SU-DHL-6 (cell line): ENCODE data around the gene S100B.

Source experiments
- CTCF ChIP-seq: fragments of 200-600 bp; sonication (generic); IDR thresholded peaks from one replicate; pipeline ENCODE4 v1.5.1; 2017; ENCODE audit warnings: antibody characterized with exemption, mild to moderate bottlenecking, low read length, moderate library complexity; ENCODE audit not compliant: insufficient read depth, poor library complexity, severe bottlenecking
- EZH2phosphoT487 ChIP-seq: fragments of 200-600 bp; sonication (generic), shearing (Covaris generic); conservative IDR thresholded peaks from 2 replicates; pipeline ENCODE4 v1.6.1; 2018; ENCODE audit warnings: mild to moderate bottlenecking, antibody characterized with exemption, low read length, moderate library complexity, mixed read lengths

DNA sequence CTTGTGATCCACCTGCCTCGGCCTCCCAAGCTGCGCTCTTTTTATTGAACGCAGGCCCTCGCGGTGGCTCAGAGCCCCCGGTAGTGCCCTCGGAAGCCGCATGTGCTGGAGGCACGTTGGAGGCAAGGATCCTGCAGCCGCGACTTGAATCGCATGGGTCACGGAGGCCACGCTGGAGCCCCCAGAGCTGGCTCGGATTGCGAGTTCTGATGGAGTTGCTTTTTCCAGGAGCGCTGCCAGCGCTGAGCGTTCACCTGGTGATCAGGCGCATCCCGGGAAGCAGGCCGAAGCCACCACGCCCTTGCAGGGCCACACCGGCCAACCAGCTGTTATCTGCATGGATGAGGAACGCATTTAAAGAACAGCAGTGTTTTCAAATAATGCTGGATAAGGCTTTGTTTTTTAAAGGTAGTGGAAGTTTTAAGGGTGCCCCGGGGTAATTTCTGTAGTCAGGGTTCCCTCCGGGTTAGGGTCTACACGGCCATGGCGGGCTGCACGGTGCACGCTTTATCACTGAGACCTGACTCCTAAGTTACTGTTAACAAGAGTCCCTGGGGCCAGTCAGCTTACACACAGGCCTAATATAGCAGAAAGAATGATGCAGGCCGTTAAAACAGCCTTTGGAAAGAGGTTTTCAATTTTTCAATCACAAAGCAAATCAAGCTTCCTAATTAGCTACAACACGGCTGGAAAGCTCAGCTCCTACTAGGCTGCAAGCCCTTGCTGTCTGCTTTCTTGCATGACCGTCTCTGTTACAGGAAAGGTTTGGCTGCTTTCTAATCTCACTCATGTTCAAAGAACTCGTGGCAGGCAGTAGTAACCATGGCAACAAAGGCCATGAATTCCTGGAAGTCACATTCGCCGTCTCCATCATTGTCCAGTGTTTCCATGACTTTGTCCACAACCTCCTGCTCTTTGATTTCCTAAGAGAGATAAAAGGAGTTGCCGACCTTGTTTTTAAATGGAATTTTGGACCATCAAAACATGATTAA is 6.0 kb downstream of the S100B start:
- TF ChIP-seq CTCF, result no peak
- TF ChIP-seq EZH2phosphoT487, result no peak
